GM12873 (cell line): Measurements from ENCODE around the gene NEK6.

Experiments used
- TF ChIP-seq, protein P1 (sequence below): IDR thresholded peaks from 2 replicates; pipeline ENCODE4 v1.5.1; 2012; ENCODE audit warnings: low read depth, mild to moderate bottlenecking, moderate library complexity, low read length, control low read depth; ENCODE audit not compliant: insufficient read depth; ENCODE audit errors: missing control alignments

Gene NEK6

DNA sequence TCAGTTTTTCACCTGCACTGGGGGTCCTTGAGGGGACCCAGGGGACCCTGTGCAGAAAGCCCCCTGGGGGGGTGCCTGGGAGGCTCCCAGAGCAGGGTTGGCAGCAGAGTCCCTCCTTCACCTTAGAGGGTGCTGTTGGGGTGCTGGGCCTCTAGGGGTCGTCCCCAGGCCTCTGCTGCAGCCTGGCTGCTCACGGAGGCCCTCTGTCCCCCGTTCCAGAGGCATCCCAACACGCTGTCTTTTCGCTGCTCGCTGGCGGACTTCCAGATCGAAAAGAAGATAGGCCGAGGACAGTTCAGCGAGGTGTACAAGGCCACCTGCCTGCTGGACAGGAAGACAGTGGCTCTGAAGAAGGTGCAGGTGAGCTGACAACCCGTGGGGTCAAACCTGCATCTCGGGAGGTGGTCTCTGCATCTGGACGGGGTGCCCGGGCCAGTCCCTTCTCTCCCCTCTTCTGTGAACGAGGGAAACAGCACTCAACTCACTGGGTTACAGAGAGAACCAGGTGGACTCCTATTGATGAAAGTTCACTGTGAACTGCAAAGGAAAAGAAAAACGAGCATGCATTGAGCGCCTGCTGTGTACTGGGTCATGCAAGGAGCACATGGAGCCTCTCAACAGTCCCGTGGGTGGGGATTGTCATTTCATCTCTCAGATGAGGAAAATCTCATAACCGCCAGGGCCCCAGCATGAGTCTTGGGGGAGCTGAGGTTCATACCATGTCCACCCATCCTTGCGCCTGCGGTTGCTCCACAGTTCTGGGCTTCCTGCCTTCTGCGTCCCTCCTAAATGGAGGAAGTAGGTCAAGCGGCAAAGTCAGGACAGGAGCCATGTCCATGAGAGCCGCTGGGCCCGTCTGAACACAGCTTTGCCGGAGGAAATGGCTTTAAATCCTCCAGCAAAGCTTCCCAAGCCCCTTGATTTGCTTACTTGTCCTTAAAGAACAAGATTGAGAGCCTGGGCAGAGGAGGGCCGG is 54.8 kb downstream of the NEK6 start:
- TF ChIP-seq, protein P1, sequence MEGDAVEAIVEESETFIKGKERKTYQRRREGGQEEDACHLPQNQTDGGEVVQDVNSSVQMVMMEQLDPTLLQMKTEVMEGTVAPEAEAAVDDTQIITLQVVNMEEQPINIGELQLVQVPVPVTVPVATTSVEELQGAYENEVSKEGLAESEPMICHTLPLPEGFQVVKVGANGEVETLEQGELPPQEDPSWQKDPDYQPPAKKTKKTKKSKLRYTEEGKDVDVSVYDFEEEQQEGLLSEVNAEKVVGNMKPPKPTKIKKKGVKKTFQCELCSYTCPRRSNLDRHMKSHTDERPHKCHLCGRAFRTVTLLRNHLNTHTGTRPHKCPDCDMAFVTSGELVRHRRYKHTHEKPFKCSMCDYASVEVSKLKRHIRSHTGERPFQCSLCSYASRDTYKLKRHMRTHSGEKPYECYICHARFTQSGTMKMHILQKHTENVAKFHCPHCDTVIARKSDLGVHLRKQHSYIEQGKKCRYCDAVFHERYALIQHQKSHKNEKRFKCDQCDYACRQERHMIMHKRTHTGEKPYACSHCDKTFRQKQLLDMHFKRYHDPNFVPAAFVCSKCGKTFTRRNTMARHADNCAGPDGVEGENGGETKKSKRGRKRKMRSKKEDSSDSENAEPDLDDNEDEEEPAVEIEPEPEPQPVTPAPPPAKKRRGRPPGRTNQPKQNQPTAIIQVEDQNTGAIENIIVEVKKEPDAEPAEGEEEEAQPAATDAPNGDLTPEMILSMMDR: no peak

DNA sequence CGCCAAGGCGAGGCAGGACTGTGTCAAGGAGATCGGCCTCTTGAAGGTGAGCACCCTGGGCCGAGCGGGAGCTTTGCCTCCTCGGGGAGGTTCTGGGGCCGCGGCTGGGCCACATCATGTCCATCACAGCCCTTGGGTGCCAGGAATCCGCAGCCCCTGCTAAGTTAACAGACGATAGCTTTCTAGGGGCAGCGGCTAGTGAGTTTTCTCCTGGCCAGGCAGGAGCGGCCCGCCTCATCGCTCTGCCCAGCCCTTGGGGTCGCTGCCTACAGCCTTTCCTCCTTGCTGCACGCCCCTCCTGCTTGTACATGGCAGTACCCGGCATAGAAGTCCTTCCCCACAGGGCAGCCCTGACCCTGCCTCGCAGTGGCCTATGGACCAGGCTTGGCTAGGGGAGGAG is 56.2 kb downstream of the NEK6 start:
- TF ChIP-seq, protein P1: no peak

DNA sequence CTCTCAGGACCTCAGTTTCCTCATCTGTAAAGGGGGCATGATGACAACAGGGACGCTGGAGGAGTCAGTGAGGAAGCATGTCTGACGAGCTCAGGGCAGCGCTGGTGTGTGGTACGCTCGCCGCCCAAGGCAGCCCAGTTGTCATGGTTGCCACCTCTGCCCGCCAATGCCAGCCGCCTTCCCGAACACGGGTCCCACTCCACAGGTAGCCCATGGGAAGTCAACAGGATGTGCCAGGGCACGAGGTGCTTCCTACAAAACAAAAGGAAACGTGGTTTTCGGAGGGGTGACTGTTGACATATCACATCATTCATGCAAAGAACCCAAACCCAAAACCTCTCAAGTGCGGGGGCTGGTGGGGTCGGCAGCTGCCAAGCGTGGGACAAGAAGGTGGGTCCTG is 58.1 kb downstream of the NEK6 start:
- TF ChIP-seq, protein P1: no peak

DNA sequence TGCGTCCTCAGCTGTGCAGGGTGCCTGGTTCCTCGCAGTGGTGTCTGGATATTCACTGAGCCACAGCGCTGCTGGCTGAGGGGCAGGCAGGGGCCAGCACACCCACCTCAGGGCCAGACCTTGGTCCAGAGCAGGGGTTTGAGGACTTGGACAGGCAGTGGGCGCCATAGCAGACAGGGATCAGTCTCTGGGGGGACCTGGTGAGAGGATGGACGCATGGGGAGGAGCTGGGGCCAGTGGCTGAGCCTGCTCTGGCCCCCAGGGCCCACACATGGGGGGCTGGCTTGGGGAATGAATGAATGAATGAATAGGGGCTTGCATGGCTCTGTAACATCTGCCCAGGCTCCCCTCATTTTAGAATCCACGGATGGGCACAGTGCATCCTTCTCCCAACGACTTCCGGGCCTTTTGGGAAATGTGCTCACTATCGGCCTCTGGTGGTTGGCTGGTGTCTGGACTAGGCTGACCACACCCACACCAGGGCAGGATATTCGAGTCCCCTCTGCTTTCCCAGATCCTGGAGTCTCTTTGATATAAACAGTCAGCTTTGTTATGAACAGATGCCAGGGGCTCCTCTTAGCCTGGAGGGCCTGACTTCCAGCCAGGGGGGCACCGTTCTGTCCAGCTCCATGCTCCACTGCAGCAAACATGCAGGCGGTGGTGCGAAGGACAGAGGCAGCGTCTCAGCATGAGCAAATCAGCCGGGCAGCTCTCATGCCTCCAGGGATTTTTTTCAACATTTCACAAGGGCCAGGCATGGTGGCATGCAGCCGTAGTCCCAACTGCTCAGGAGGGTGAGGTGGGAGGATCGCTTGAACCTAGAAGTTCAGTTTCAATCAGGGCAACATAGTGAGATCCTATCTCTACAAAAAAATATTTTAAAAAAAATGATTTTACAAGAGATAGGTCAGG is 62.6 kb downstream of the NEK6 start:
- TF ChIP-seq, protein P1: peak; percentile 90

DNA sequence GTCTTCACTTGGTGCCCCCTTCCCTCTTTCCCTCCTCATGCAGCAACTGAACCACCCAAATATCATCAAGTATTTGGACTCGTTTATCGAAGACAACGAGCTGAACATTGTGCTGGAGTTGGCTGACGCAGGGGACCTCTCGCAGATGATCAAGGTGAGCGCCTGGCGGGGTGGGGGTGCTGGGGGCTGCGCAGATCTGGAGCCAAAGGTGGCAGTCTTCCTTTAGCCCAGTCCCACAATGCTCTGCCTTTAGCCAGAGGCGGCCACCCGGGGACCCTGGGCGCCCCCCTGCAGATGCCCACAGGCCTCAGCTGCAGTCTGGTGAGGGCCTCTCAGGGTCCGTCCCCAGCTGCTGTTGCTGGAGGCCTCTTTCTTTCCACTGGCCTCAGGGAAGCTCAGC is 63.7 kb downstream of the NEK6 start:
- TF ChIP-seq, protein P1: no peak

DNA sequence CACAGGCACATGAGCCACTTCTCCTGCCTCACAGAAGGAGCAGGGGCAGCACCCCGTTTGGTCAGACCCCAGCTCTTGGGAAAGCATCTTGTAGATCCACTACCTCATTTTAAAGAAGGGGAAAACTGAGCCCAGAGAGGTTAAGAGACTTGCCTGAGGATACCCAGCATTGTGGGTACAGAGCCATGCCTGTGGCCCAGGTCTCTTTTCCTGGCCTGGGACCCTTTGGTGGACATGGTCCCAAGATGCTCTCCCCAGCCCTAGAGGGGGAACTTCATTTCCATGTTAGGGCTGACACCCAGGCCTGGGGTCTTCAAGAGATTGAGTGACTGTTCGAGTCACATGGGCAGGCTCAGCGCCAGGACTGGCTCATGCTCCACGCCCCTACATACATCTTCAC is 64.2 kb downstream of the NEK6 start:
- TF ChIP-seq, protein P1: no peak
